IMR-90 (cell line): ENCODE data around the gene FCN1. TPM values are rescaled to one million over a fixed set of nuclear protein-coding genes. Genes with fewer than 3 reads are reported as not detected.

Source experiments
- ATAC-seq: fragments of 200-7000 bp; cut with Tn5 transposase; 2 replicates; pipeline ENCODE4 v1.9.1; 2020; ENCODE audit warnings: low read depth, mild to moderate bottlenecking, moderate library complexity
- BruUV-seq: library from RNA; stranded (reverse); fragments of 400-500 nt; replicated peaks from 2 replicates; lab custom pipeline; 2021; lab: Mats Ljungman, UMichigan
- CTCF ChIA-PET: fragments of 300-600 bp; formaldehyde crosslinking; extraction: SDS; loops from one replicate; lab custom pipeline; 2021; ENCODE audit warnings: antibody characterized with exemption; lab: Yijun Ruan, JAX
- POLR2A ChIA-PET: fragments of 300-600 bp; sonication (Branson Sonifier 250); formaldehyde crosslinking; loops from one replicate; lab custom pipeline; 2022; ENCODE audit warnings: antibody characterized with exemption; ENCODE audit not compliant: unreplicated experiment; lab: Charles Lee
- DNase-seq: peaks from one replicate; pipeline ENCODE4 v3.0.0; 2013
- H2AFZ ChIP-seq: replicated peaks from 2 replicates; pipeline ENCODE3; 2013; ENCODE audit warnings: low read length, mild to moderate bottlenecking; ENCODE audit not compliant: poor library complexity
- H2AK5ac ChIP-seq: 2 replicates; pipeline ENCODE4 v1.6.1; 2013; ENCODE audit warnings: low read depth, low read length, inconsistent platforms
- H2AK9ac ChIP-seq: replicated peaks from 2 replicates; pipeline ENCODE3; 2013; ENCODE audit warnings: mild to moderate bottlenecking, low read depth, low read length, moderate library complexity; ENCODE audit not compliant: poor library complexity
- H2BK120ac ChIP-seq: 2 replicates; pipeline ENCODE4 v1.6.1; 2013; ENCODE audit warnings: low read depth, low read length, inconsistent platforms
- H2BK15ac ChIP-seq: 3 replicates; pipeline ENCODE4 v1.6.1; 2013; ENCODE audit warnings: low read depth, low read length, inconsistent platforms
- H2BK20ac ChIP-seq: 2 replicates; pipeline ENCODE4 v1.6.1; 2013; ENCODE audit warnings: low read depth, mild to moderate bottlenecking, inconsistent platforms, low read length, moderate library complexity
- H2BK5ac ChIP-seq: 2 replicates; pipeline ENCODE4 v1.6.1; 2013; ENCODE audit warnings: mild to moderate bottlenecking, low read depth, low read length, inconsistent platforms; ENCODE audit not compliant: poor library complexity, severe bottlenecking
- H3K14ac ChIP-seq: replicated peaks from 2 replicates; pipeline ENCODE4 v1.6.1; 2013; ENCODE audit warnings: low read depth, low read length, inconsistent platforms
- H3K18ac ChIP-seq: 2 replicates; pipeline ENCODE4 v1.6.1; 2013; ENCODE audit warnings: low read depth, low read length, control low read depth
- H3K23ac ChIP-seq: 2 replicates; pipeline ENCODE4 v1.6.1; 2013; ENCODE audit warnings: low read depth, low read length, inconsistent platforms
- H3K27ac ChIP-seq: 2 replicates; pipeline ENCODE4 v1.5.1; 2013; ENCODE audit warnings: mild to moderate bottlenecking, control low read depth, low read length; ENCODE audit not compliant: insufficient read depth
- H3K27me3 ChIP-seq: 2 replicates; pipeline ENCODE4 v1.6.1; 2013; ENCODE audit warnings: low read length; ENCODE audit not compliant: control insufficient read depth, insufficient read depth
- H3K36me3 ChIP-seq: 2 replicates; pipeline ENCODE4 v1.6.1; 2013; ENCODE audit warnings: low read length, mixed read lengths; ENCODE audit not compliant: control insufficient read depth, insufficient read depth
- H3K4ac ChIP-seq: 2 replicates; pipeline ENCODE4 v1.6.1; 2013; ENCODE audit warnings: low read depth, low read length, inconsistent platforms
- H3K4me1 ChIP-seq: 2 replicates; pipeline ENCODE4 v1.6.1; 2013; ENCODE audit warnings: low read length, mixed read lengths; ENCODE audit not compliant: control insufficient read depth, insufficient read depth
- H3K4me2 ChIP-seq: 2 replicates; pipeline ENCODE4 v1.6.1; 2013; ENCODE audit warnings: low read depth, mild to moderate bottlenecking, control low read depth, low read length, moderate library complexity
- H3K4me3 ChIP-seq: 2 replicates; pipeline ENCODE4 v1.5.1; 2013; ENCODE audit warnings: low read depth, mild to moderate bottlenecking, control low read depth, low read length, moderate library complexity; ENCODE audit not compliant: insufficient read depth
- H3K56ac ChIP-seq: 2 replicates; pipeline ENCODE4 v1.6.1; 2013; ENCODE audit warnings: low read length, inconsistent platforms; ENCODE audit not compliant: insufficient read depth; ENCODE audit errors: extremely low read depth
- H3K79me1 ChIP-seq, 2 experiments: 2 replicates each; pipeline ENCODE4 v1.6.1; 2013; ENCODE audit warnings: low read length in 2 of 2, inconsistent platforms in 1 of 2, low read depth in 1 of 2
- H3K9ac ChIP-seq: 2 replicates; pipeline ENCODE4 v1.6.1; 2013; ENCODE audit warnings: low read depth, low read length, control low read depth
- H3K9me1 ChIP-seq: 2 replicates; pipeline ENCODE4 v1.6.1; 2013; ENCODE audit warnings: low read length, inconsistent platforms; ENCODE audit not compliant: insufficient read depth
- H3K9me3 ChIP-seq: 2 replicates; pipeline ENCODE4 v1.6.1; 2013; ENCODE audit warnings: low read length; ENCODE audit not compliant: control insufficient read depth, insufficient read depth
- H4K20me1 ChIP-seq: 2 replicates; pipeline ENCODE4 v1.6.1; 2013; ENCODE audit warnings: low read length, inconsistent platforms; ENCODE audit not compliant: insufficient read depth
- H4K5ac ChIP-seq: 2 replicates; pipeline ENCODE4 v1.6.1; 2013; ENCODE audit warnings: mild to moderate bottlenecking, low read depth, low read length, control low read depth
- H4K8ac ChIP-seq, 2 experiments: 2 replicates each; pipeline ENCODE4 v1.6.1; 2013; ENCODE audit warnings: low read depth in 2 of 2, low read length in 2 of 2, control low read depth in 1 of 2, inconsistent platforms in 1 of 2
- H4K91ac ChIP-seq: 2 replicates; pipeline ENCODE4 v1.6.1; 2013; ENCODE audit warnings: low read depth, low read length, inconsistent platforms; ENCODE audit not compliant: insufficient read depth
- FOS ChIP-seq: fragments of 150-350 bp; IDR thresholded peaks from 2 replicates; pipeline ENCODE4 v1.6.1; 2016; ENCODE audit warnings: low read depth, low read length
- MXI1 ChIP-seq: IDR thresholded peaks from 2 replicates; pipeline ENCODE4 v1.6.1; 2012; ENCODE audit warnings: low read depth, mild to moderate bottlenecking, low read length, moderate library complexity, borderline replicate concordance
- RCOR1 ChIP-seq: IDR thresholded peaks from 2 replicates; pipeline ENCODE4 v1.6.1; 2012; ENCODE audit warnings: mild to moderate bottlenecking, low read length, improper control_type of control experiment; ENCODE audit not compliant: insufficient replicate concordance
- RFX5 ChIP-seq: IDR thresholded peaks from 2 replicates; pipeline ENCODE4 v1.8.0; 2012; ENCODE audit warnings: low read depth, mild to moderate bottlenecking, low read length, moderate library complexity
- WGBS, 2 experiments: methylation state at CpG; one replicate each; pipeline versions ENCODE4 v1.1.5 to v1.1.7; 2013; ENCODE audit warnings: missing lambda C conversion rate in 2 of 2; ENCODE audit not compliant: insufficient read length in 1 of 2; ENCODE audit errors: extremely low coverage in 2 of 2; 5-methylcytosine and 5-hydroxymethylcytosine counted together
- dilution Hi-C: fragments of 300-500 bp; cut with HindIII; formaldehyde crosslinking; loops from one replicate; pipeline ENCODE4 v1.14.3; 2018; ENCODE audit warnings: low sequenced_read_pairs; ENCODE audit not compliant: unreplicated experiment
- in situ Hi-C: fragments of 300-500 bp; cut with MboI; formaldehyde crosslinking; loops from 3 replicates; pipeline ENCODE4 v1.14.3; 2019; ENCODE audit warnings: low sequenced_read_pairs, inconsistent platforms, mixed read lengths
- intact Hi-C: fragments of 100-400 bp; cut with micrococcal nuclease; formaldehyde crosslinking; loops from 2 replicates; pipeline ENCODE4 v1.10.0; 2022
- polyA plus RNA-seq, 3 experiments: library from polyadenylated mRNA; depleted of rRNA; stranded (reverse); fragments of >200 nt; gene quantifications; 2 replicates each; pipeline ENCODE4 v1.2.3, GENCODE V29; 2012; ENCODE audit warnings: low replicate concordance in 1 of 3
- total RNA-seq: library from RNA; depleted of rRNA; stranded (reverse); fragments of >200 nt; gene quantifications from 2 replicates; pipeline ENCODE4 v1.2.3, GENCODE V29; 2012
- TF ChIP-seq, protein P1 (sequence below): conservative IDR thresholded peaks from 2 replicates; pipeline ENCODE4 v1.5.1; 2012; ENCODE audit warnings: mild to moderate bottlenecking, low read depth, low read length, improper control_type of control experiment
- TF ChIP-seq, protein P2 (sequence below): fragments of 150-350 bp; IDR thresholded peaks from 2 replicates; pipeline ENCODE4 v1.6.1; 2017; ENCODE audit warnings: mild to moderate bottlenecking, antibody characterized with exemption, low read length, low read depth

The FCN1 gene
- total and polyA plus RNA-seq, 2 of the 4 experiments (the other 2 are of a cell fraction): not detected

DNA sequence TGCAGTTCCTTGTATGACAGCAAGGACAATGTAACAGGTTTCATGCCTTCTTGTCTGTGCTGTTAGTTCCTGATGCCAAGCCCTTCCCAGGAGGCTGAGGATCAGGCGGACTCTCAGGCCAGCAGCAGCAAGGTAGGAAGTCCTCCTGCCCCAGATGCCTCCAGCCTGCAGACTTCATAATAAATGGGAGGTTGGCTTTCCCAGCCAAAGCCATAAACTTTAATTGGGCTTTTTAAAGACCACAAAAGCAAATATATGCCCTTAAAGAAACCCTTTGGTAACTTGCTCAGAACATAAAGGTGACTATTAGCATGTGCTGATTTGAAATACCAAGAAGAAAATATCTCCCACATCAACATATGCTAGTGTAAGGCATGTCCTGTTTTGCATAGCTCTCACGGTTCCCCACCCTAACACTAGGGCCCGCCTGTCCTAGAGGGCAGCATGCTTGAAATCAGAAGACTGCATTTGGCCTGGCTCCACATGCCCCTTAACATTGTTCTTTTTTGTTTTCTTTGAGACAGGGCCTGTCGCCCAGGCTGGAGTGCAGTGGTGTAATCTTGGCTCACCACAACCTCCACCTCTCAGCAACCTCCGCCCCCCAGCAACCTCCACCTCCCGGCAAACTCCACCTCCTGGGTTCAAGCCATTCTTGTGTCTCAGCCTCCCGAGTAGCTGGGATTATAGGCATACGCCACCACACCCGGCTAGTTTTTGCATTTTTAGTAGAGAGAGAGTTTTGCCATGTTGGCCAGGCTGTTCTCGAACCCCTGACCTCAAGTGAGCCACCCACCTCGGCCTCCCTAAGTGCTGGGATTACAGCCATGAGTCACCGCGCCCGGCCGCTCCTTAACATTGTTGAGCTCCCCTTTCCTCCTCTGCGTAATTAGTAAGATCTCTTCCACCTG lies 44.6 kb upstream of the FCN1 start:
- in situ Hi-C loops (no loop called here), dilution Hi-C loops (no loop called here), intact Hi-C loops (no loop called here)
- Histone ChIP-seq H2AK5ac (no peak overlapping the region), H3K4ac (no peak overlapping the region), H4K20me1 (no peaks in the 10 kb centered on the region), H3K14ac (no peak overlapping the region), H2BK15ac (no peak overlapping the region), H3K36me3 (no peaks in the 10 kb centered on the region), H4K8ac (no peak overlapping the region), H3K56ac (no peak overlapping the region), H3K27me3 (peaks cover 3% of the 10 kb centered on the region; the same call in 1 of the 2 replicates), H2AFZ (no peak overlapping the region), H3K9me1 (no peaks in the 10 kb centered on the region), H3K4me3 (no peak overlapping the region), H3K79me1 (no peaks in the 10 kb centered on the region), H2AK9ac (no peak overlapping the region), H2BK20ac (no peak overlapping the region), H3K9me3 (no peaks in the 10 kb centered on the region), H3K23ac (no peak overlapping the region), H2BK120ac (no peak overlapping the region), H3K4me1 (no peaks in the 10 kb centered on the region), H3K18ac (no peak overlapping the region), H4K5ac (no peak overlapping the region), H4K91ac (no peak overlapping the region), H3K27ac (no peak overlapping the region), H3K9ac (no peak overlapping the region), H2BK5ac (no peak overlapping the region), H3K4me2 (no peak overlapping the region)
- POLR2A ChIA-PET: no interaction called here
- no peak for ATAC-seq
- CTCF ChIA-PET: no interaction called here
- WGBS, 2 experiments: 81% methylated on average over 3 of the region's 16 CpGs; no CpG with 5 or more reads in 1 of the 2 experiments
- DNase-seq: no peak
- BruUV-seq: no TSS peak
- TF ChIP-seq MXI1: no peak
- no peak for TF ChIP-seq RCOR1
- TF ChIP-seq, protein P1, sequence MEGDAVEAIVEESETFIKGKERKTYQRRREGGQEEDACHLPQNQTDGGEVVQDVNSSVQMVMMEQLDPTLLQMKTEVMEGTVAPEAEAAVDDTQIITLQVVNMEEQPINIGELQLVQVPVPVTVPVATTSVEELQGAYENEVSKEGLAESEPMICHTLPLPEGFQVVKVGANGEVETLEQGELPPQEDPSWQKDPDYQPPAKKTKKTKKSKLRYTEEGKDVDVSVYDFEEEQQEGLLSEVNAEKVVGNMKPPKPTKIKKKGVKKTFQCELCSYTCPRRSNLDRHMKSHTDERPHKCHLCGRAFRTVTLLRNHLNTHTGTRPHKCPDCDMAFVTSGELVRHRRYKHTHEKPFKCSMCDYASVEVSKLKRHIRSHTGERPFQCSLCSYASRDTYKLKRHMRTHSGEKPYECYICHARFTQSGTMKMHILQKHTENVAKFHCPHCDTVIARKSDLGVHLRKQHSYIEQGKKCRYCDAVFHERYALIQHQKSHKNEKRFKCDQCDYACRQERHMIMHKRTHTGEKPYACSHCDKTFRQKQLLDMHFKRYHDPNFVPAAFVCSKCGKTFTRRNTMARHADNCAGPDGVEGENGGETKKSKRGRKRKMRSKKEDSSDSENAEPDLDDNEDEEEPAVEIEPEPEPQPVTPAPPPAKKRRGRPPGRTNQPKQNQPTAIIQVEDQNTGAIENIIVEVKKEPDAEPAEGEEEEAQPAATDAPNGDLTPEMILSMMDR: no peak
- TF ChIP-seq, protein P2, sequence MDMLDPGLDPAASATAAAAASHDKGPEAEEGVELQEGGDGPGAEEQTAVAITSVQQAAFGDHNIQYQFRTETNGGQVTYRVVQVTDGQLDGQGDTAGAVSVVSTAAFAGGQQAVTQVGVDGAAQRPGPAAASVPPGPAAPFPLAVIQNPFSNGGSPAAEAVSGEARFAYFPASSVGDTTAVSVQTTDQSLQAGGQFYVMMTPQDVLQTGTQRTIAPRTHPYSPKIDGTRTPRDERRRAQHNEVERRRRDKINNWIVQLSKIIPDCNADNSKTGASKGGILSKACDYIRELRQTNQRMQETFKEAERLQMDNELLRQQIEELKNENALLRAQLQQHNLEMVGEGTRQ: no peak
- TF ChIP-seq RFX5: no peak
- no peak for TF ChIP-seq FOS
